SK-N-SH (cell line): ENCODE results near the gene PEMT. TPM values are rescaled to one million over a fixed set of nuclear protein-coding genes. Genes with fewer than 3 reads are reported as not detected.

ENCODE experiments used
- CTCF ChIA-PET: fragments of 300-600, 350-600 bp; formaldehyde crosslinking; extraction: SDS; loops from one replicate; lab custom pipeline; 2021; lab: Yijun Ruan, JAX
- POLR2A ChIA-PET: fragments of 350-600 bp; sonication (Branson Sonifier 250); formaldehyde crosslinking; extraction: SDS; loops from one replicate; lab custom pipeline; 2020; ENCODE audit warnings: antibody characterized with exemption, inconsistent platforms; lab: Yijun Ruan, JAX
- DNase-seq: peaks from one replicate; pipeline ENCODE4 v3.0.0; 2012
- H2AFZ ChIP-seq: fragments of 200-600 bp; sonication (generic); 2 replicates; pipeline ENCODE4 v1.8.1; 2016; ENCODE audit warnings: antibody characterized with exemption, mild to moderate bottlenecking, low read depth
- H3F3A ChIP-seq: fragments of 200-600 bp; sonication (generic); replicated peaks from 2 replicates; pipeline ENCODE3; 2016; ENCODE audit warnings: antibody characterized with exemption, mild to moderate bottlenecking; ENCODE audit not compliant: insufficient read depth
- H3K27ac ChIP-seq, 2 experiments: fragments of 200-500 bp in 1 of 2; fragments of 200-600 bp in 1 of 2; sonication (Bioruptor generic) in 1 of 2; sonication (generic), shearing (Covaris generic) in 1 of 2; 2 replicates each; pipeline versions ENCODE4 v1.5.1 to v1.6.1; 2014 to 2016; ENCODE audit warnings: low read depth in 2 of 2, inconsistent platforms in 1 of 2, low read length in 1 of 2, mild to moderate bottlenecking in 1 of 2, mixed read lengths in 1 of 2
- H3K27me3 ChIP-seq: fragments of 200-600 bp; sonication (generic), shearing (Covaris generic); 2 replicates; pipeline ENCODE4 v1.6.1; 2016; ENCODE audit warnings: mixed run types; ENCODE audit not compliant: insufficient read depth
- H3K36me3 ChIP-seq, 2 experiments: fragments of 200-500 bp in 1 of 2; fragments of 200-600 bp in 1 of 2; sonication (Bioruptor generic) in 1 of 2; sonication (generic) in 1 of 2; replicated peaks in 1 of 2; 2 replicates each; pipeline versions ENCODE3 to v1.5.1; 2014 to 2016; ENCODE audit warnings: low read length in 1 of 2, mild to moderate bottlenecking in 1 of 2; ENCODE audit not compliant: insufficient read depth in 2 of 2, control insufficient read depth in 1 of 2
- H3K4me1 ChIP-seq, 2 experiments: fragments of 200-500 bp in 1 of 2; fragments of 200-600 bp in 1 of 2; sonication (Bioruptor generic) in 1 of 2; sonication (generic), shearing (Covaris generic) in 1 of 2; 2 replicates each; pipeline versions ENCODE4 v1.5.1 to v1.6.1; 2014 to 2016; ENCODE audit warnings: low read depth in 1 of 2, low read length in 1 of 2, mixed run types in 1 of 2; ENCODE audit not compliant: insufficient read depth in 2 of 2, control insufficient read depth in 1 of 2
- H3K4me2 ChIP-seq: fragments of 200-600 bp; sonication (generic), shearing (Covaris generic); 2 replicates; pipeline ENCODE4 v1.6.1; 2017; ENCODE audit warnings: mixed run types
- H3K4me3 ChIP-seq, 2 experiments: fragments of 200-500 bp in 1 of 2; fragments of 200-600 bp in 1 of 2; sonication (Bioruptor generic) in 1 of 2; sonication (generic), shearing (Covaris generic) in 1 of 2; 2 replicates each; pipeline versions ENCODE4 v1.5.1 to v1.8.1; 2014 to 2016; ENCODE audit warnings: low read depth in 2 of 2, inconsistent platforms in 1 of 2, low read length in 1 of 2, mild to moderate bottlenecking in 1 of 2, mixed read lengths in 1 of 2, moderate library complexity in 1 of 2
- H3K79me2 ChIP-seq: fragments of 200-600 bp; sonication (generic); 2 replicates; pipeline ENCODE4 v1.8.1; 2017; ENCODE audit warnings: mild to moderate bottlenecking; ENCODE audit not compliant: insufficient read depth
- H3K9ac ChIP-seq: fragments of 200-600 bp; sonication (generic); 2 replicates; pipeline ENCODE4 v1.6.1; 2017; ENCODE audit warnings: mixed run types
- H3K9me2 ChIP-seq: fragments of 200-600 bp; sonication (generic); 2 replicates; pipeline ENCODE4 v1.6.1; 2017; ENCODE audit warnings: mixed run types
- H3K9me3 ChIP-seq: fragments of 200-600 bp; sonication (generic); 2 replicates; pipeline ENCODE4 v1.6.1; 2017; ENCODE audit warnings: mixed run types, mild to moderate bottlenecking, moderate library complexity
- H4K20me1 ChIP-seq: fragments of 200-600 bp; sonication (generic); 2 replicates; pipeline ENCODE4 v1.6.1; 2017; ENCODE audit warnings: mild to moderate bottlenecking, mixed run types; ENCODE audit not compliant: insufficient read depth
- ELF1 ChIP-seq: IDR thresholded peaks from 2 replicates; pipeline ENCODE4 v1.4.0; 2012
- GABPA ChIP-seq: IDR thresholded peaks from 2 replicates; pipeline ENCODE4 v1.4.0; 2012; ENCODE audit warnings: low read depth, mild to moderate bottlenecking
- GATA2 ChIP-seq: sonication (generic); formaldehyde crosslinking; IDR thresholded peaks from 2 replicates; pipeline ENCODE4 v1.5.0; 2020; ENCODE audit warnings: mild to moderate bottlenecking, missing genetic modification reagents
- IRF3 ChIP-seq: fragments of 150-350 bp; IDR thresholded peaks from 2 replicates; pipeline ENCODE4 v1.6.1; 2016; ENCODE audit warnings: mild to moderate bottlenecking, low read depth, low read length
- JUND ChIP-seq: IDR thresholded peaks from 2 replicates; pipeline ENCODE4 v1.4.0; 2012
- NFIC ChIP-seq: IDR thresholded peaks from 2 replicates; pipeline ENCODE4 v1.4.0; 2012; ENCODE audit warnings: borderline replicate concordance
- NRF1 ChIP-seq: IDR thresholded peaks from 2 replicates; pipeline ENCODE4 v1.6.1; 2012; ENCODE audit warnings: low read depth, mild to moderate bottlenecking, low read length
- RCOR1 ChIP-seq: fragments of 150-350 bp; IDR thresholded peaks from 2 replicates; pipeline ENCODE4 v1.6.1; 2017; ENCODE audit warnings: antibody characterized with exemption, low read length
- RXRA ChIP-seq: IDR thresholded peaks from 2 replicates; pipeline ENCODE4 v1.4.0; 2012; ENCODE audit warnings: low read depth, mild to moderate bottlenecking, borderline replicate concordance
- SIN3A ChIP-seq: IDR thresholded peaks from 2 replicates; pipeline ENCODE4 v1.6.1; 2012; ENCODE audit warnings: low read depth, mild to moderate bottlenecking, low read length, moderate library complexity, borderline replicate concordance
- USF2 ChIP-seq: fragments of 150-350 bp; IDR thresholded peaks from 2 replicates; pipeline ENCODE4 v1.6.1; 2017; ENCODE audit warnings: antibody characterized with exemption, low read length, low read depth, borderline replicate concordance
- YY1 ChIP-seq: IDR thresholded peaks from 2 replicates; pipeline ENCODE4 v1.4.0; 2012; ENCODE audit warnings: low read depth, mild to moderate bottlenecking
- WGBS: methylation state at CpG from one replicate; pipeline ENCODE4 v1.1.6; 2017; ENCODE audit warnings: low lambda C conversion rate; 5-methylcytosine and 5-hydroxymethylcytosine counted together
- polyA plus RNA-seq, 3 experiments: library from polyadenylated mRNA; depleted of rRNA; stranded (reverse); fragments of >200 nt; gene quantifications; 2 replicates each; pipeline ENCODE4 v1.2.3, GENCODE V29; 2012
- TF ChIP-seq, protein P1 (sequence below): IDR thresholded peaks from 2 replicates; pipeline ENCODE4 v1.4.0; 2012; ENCODE audit warnings: low read depth, borderline replicate concordance
- TF ChIP-seq, protein P2 (sequence below): IDR thresholded peaks from 2 replicates; pipeline ENCODE4 v1.6.1; 2012; ENCODE audit warnings: mild to moderate bottlenecking, low read depth, low read length, moderate library complexity
- TF ChIP-seq, protein P3 (sequence below): IDR thresholded peaks from 2 replicates; pipeline ENCODE4 v1.4.0; 2012; ENCODE audit warnings: low read depth
- TF ChIP-seq, protein P4 (sequence below): IDR thresholded peaks from 2 replicates; pipeline ENCODE4 v1.4.0; 2012; ENCODE audit warnings: low read depth, borderline replicate concordance

Gene PEMT
- polyA plus RNA-seq, 1 of the 3 experiments (the other 2 are of a cell fraction): 52.8 TPM

DNA sequence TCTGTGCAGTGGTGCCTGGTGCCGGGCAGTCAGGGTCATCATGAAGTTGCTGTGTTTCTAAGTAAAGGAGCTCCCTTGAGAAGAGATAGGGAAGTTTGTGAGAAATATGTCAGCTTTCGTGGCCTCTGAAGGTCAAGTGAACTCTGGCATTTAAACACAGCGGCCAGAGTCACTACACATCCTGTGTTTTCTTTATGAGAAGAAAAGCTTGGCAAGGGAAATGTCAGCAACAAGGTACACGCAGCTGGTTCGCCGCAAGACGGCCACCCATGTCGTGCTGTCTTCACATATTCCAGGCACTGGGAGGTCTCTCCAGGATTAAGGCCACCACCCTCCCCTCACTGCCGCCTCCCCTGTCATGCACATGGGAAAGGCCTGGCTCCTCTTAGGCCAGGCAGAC lies 33.2 kb upstream of the PEMT start (continued):
- TF ChIP-seq, protein P1, sequence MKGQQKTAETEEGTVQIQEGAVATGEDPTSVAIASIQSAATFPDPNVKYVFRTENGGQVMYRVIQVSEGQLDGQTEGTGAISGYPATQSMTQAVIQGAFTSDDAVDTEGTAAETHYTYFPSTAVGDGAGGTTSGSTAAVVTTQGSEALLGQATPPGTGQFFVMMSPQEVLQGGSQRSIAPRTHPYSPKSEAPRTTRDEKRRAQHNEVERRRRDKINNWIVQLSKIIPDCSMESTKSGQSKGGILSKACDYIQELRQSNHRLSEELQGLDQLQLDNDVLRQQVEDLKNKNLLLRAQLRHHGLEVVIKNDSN: no peak
- TF ChIP-seq, protein P2, sequence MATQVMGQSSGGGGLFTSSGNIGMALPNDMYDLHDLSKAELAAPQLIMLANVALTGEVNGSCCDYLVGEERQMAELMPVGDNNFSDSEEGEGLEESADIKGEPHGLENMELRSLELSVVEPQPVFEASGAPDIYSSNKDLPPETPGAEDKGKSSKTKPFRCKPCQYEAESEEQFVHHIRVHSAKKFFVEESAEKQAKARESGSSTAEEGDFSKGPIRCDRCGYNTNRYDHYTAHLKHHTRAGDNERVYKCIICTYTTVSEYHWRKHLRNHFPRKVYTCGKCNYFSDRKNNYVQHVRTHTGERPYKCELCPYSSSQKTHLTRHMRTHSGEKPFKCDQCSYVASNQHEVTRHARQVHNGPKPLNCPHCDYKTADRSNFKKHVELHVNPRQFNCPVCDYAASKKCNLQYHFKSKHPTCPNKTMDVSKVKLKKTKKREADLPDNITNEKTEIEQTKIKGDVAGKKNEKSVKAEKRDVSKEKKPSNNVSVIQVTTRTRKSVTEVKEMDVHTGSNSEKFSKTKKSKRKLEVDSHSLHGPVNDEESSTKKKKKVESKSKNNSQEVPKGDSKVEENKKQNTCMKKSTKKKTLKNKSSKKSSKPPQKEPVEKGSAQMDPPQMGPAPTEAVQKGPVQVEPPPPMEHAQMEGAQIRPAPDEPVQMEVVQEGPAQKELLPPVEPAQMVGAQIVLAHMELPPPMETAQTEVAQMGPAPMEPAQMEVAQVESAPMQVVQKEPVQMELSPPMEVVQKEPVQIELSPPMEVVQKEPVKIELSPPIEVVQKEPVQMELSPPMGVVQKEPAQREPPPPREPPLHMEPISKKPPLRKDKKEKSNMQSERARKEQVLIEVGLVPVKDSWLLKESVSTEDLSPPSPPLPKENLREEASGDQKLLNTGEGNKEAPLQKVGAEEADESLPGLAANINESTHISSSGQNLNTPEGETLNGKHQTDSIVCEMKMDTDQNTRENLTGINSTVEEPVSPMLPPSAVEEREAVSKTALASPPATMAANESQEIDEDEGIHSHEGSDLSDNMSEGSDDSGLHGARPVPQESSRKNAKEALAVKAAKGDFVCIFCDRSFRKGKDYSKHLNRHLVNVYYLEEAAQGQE: no peak
- TF ChIP-seq ELF1 (no peak), NFIC (no peak), RXRA (no peak), USF2 (no peak), JUND (no peak)
- TF ChIP-seq, protein P3, sequence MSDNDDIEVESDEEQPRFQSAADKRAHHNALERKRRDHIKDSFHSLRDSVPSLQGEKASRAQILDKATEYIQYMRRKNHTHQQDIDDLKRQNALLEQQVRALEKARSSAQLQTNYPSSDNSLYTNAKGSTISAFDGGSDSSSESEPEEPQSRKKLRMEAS: no peak
- TF ChIP-seq, protein P4, sequence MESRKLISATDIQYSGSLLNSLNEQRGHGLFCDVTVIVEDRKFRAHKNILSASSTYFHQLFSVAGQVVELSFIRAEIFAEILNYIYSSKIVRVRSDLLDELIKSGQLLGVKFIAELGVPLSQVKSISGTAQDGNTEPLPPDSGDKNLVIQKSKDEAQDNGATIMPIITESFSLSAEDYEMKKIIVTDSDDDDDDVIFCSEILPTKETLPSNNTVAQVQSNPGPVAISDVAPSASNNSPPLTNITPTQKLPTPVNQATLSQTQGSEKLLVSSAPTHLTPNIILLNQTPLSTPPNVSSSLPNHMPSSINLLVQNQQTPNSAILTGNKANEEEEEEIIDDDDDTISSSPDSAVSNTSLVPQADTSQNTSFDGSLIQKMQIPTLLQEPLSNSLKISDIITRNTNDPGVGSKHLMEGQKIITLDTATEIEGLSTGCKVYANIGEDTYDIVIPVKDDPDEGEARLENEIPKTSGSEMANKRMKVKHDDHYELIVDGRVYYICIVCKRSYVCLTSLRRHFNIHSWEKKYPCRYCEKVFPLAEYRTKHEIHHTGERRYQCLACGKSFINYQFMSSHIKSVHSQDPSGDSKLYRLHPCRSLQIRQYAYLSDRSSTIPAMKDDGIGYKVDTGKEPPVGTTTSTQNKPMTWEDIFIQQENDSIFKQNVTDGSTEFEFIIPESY: no peak

- no peak overlapping the region for H3K27ac ChIP-seq
- H3K36me3 ChIP-seq: no peaks in the 10 kb centered on the region
- WGBS: 87% methylated on average over 9 of the region's 9 CpGs
- no peak for DNase-seq
- no peaks in the 10 kb centered on the region for H4K20me1 ChIP-seq
- no peak overlapping the region for H3K9ac ChIP-seq
- ChIA-PET POLR2A (no interaction called here), CTCF (interaction anchor here (1.4 kb wide), 1 partner anchor 295 kb away, joined by 3 read pairs; no protein-coding TSS in a partner anchor)
- H3K79me2 ChIP-seq: no peaks in the 10 kb centered on the region
- H3K9me2 ChIP-seq: no peaks in the 10 kb centered on the region
- no peaks in the 10 kb centered on the region for H3K9me3 ChIP-seq
- no peak overlapping the region for H2AFZ ChIP-seq
- no peaks in the 10 kb centered on the region for H3F3A ChIP-seq
- no peaks in the 10 kb centered on the region; a peak in 1 of 4 replicates for H3K4me1 ChIP-seq
- no peak overlapping the region for H3K4me2 ChIP-seq
- no peaks in the 10 kb centered on the region for H3K27me3 ChIP-seq
- no peak overlapping the region for H3K4me3 ChIP-seq
- no peak for TF ChIP-seq SIN3A
- TF ChIP-seq, protein P4: no peak
- TF ChIP-seq NRF1: no peak
- no peak for TF ChIP-seq RCOR1
- TF ChIP-seq JUND: no peak
- TF ChIP-seq GATA2 (CRISPR knock-in tag): no peak
- no peak for TF ChIP-seq USF2
- no peak for TF ChIP-seq GABPA
- no peak for TF ChIP-seq IRF3
- TF ChIP-seq YY1: no peak
Observed at GRCh38 chr17:17623904-17624303, 32.4 kb upstream of the PEMT start.
